ENCODE measurements around the gene DDX6. TPM values are rescaled to one million over a fixed set of nuclear protein-coding genes. Genes with fewer than 3 reads are reported as not detected.
A peak's percentile ranks its signal among the peaks of the same experiment; 100 is the strongest.

The DDX6 gene
- total RNA-seq, 4 donors from 2014 or later = 73.4 to 125 (median 98.2) TPM

- H3K36me3 ChIP-seq = no peaks in the 10 kb centered on the region
- H3K27ac ChIP-seq = peak overlapping the region; percentile 93 to 100 (median 98)
- in situ Hi-C loops (cut with MboI; ENCODE audit: low sequenced_read_pairs in 4 of 4) = loop anchor here in 1 of 4 donors (25.0 kb wide), 2 partner anchors 105 to 145 kb away; partner anchors contain the start of genes BCL9L and TREH
- H3K27me3 ChIP-seq = no peaks in the 10 kb centered on the region
- peak; percentile 15 to 35 for ATAC-seq
- H3K4me1 ChIP-seq = peaks cover 15% of the 10 kb centered on the region in 2 donors
- H3K9me3 ChIP-seq = no peaks in the 10 kb centered on the region
- peak; percentile 48 to 63 for DNase-seq
- intact Hi-C loops (cut with DNase I; ENCODE audit: low total_unique reads) = no loop called here
- H3K4me3 ChIP-seq = peak overlapping the region; percentile 80 to 96 (median 86)
- TF ChIP-seq POLR2A (IDR thresholded peaks at IDR 0.05) (peak; percentile 42 to 68), CTCF (IDR thresholded peaks at IDR 0.05 in 4 of 5, conservative IDR thresholded peaks at IDR 0.05 in 1 of 5) (no peak)
Measured at GRCh38 chr11:118792570-118793124, 1.7 kb upstream of the DDX6 start.

- H3K4me1 ChIP-seq = peaks cover 19 to 20% of the 10 kb centered on the region in 2 donors
- TF ChIP-seq POLR2A (IDR thresholded peaks at IDR 0.05) (no peak), CTCF (IDR thresholded peaks at IDR 0.05 in 4 of 5, conservative IDR thresholded peaks at IDR 0.05 in 1 of 5) (no peak)
- no peaks in the 10 kb centered on the region for H3K36me3 ChIP-seq
- no peak for ATAC-seq
- in situ Hi-C loops (cut with MboI; ENCODE audit: low sequenced_read_pairs in 4 of 4) = loop anchor here in 1 of 4 donors (25.0 kb wide), 2 partner anchors 105 to 145 kb away; partner anchors contain the start of genes BCL9L and TREH
- H3K27me3 ChIP-seq = no peaks in the 10 kb centered on the region
- H3K4me3 ChIP-seq = peak overlapping the region; percentile 80 to 96 (median 86)
- no peaks in the 10 kb centered on the region for H3K9me3 ChIP-seq
- intact Hi-C loops (cut with DNase I; ENCODE audit: low total_unique reads) = loop anchor here (1.0 to 2.0 kb wide), 2 partner anchors 77 to 101 kb away; no protein-coding TSS in a partner anchor
- peak overlapping the region; percentile 93 to 100 (median 98) for H3K27ac ChIP-seq
- DNase-seq = peak; percentile 5 to 21
Measured at GRCh38 chr11:118791961-118792569, 1.1 kb upstream of the DDX6 start.

GRCh38 chr11:118790357-118791110 is 430 bp downstream of the DDX6 start:
- in situ Hi-C loops (cut with MboI; ENCODE audit: low sequenced_read_pairs in 4 of 4) = loop anchor here in 1 of 4 donors (25.0 kb wide), 2 partner anchors 103 to 147 kb away; partner anchors contain the start of genes BCL9L and TREH
- peak; percentile 35 to 53 for DNase-seq
- TF ChIP-seq CTCF (IDR thresholded peaks at IDR 0.05 in 4 of 5, conservative IDR thresholded peaks at IDR 0.05 in 1 of 5) = peak in 4 of 5 experiments; percentile 32 to 62 (median 50)
- TF ChIP-seq POLR2A (IDR thresholded peaks at IDR 0.05) = no peak
- H3K9me3 ChIP-seq = no peaks in the 10 kb centered on the region
- peaks cover 34 to 35% of the 10 kb centered on the region in 2 donors for H3K4me1 ChIP-seq
- no peaks in the 10 kb centered on the region for H3K27me3 ChIP-seq
- H3K36me3 ChIP-seq = no peaks in the 10 kb centered on the region
- ATAC-seq = peak; percentile 61 to 62
- H3K27ac ChIP-seq = peak overlapping the region; percentile 93 to 100 (median 98)
- peak overlapping the region; percentile 80 to 96 (median 86) for H3K4me3 ChIP-seq
- intact Hi-C loops (cut with DNase I; ENCODE audit: low total_unique reads) = loop anchor here (1.0 to 2.0 kb wide), 3 partner anchors 79 to 139 kb away; no protein-coding TSS in a partner anchor

GRCh38 chr11:118789501-118790356 is 1.2 kb downstream of the DDX6 start:
- DNase-seq = no peak
- Histone ChIP-seq H3K9me3 (no peaks in the 10 kb centered on the region), H3K4me1 (peaks cover 39 to 41% of the 10 kb centered on the region in 2 donors), H3K27ac (peak overlapping the region; percentile 93 to 100 (median 98)), H3K27me3 (no peaks in the 10 kb centered on the region), H3K36me3 (peaks cover 0 to 6% of the 10 kb centered on the region in 2 donors), H3K4me3 (peak overlapping the region; percentile 80 to 96 (median 86))
- intact Hi-C loops (cut with DNase I; ENCODE audit: low total_unique reads) = loop anchor here (1.0 to 2.0 kb wide), 2 partner anchors 99 to 140 kb away; no protein-coding TSS in a partner anchor
- TF ChIP-seq POLR2A (IDR thresholded peaks at IDR 0.05) = no peak
- in situ Hi-C loops (cut with MboI; ENCODE audit: low sequenced_read_pairs in 4 of 4) = loop anchor here in 2 of 4 donors (10.0 to 25.0 kb wide), 3 partner anchors 102 to 148 kb away; partner anchors contain the start of genes BCL9L (in 1 of the 2) and TREH (in 1 of the 2)
- no peak for ATAC-seq

Data from gastrocnemius medialis (tissue), 4 donors.